GM03348 (cell line): ENCODE data around the gene TLL2.
A peak's percentile ranks its signal among the peaks of the same experiment; 100 is the strongest.

Experiments used
- DNase-seq: peaks from one replicate; pipeline ENCODE4 v3.0.0; 2012; ENCODE audit warnings: low spot score

The TLL2 gene

DNA sequence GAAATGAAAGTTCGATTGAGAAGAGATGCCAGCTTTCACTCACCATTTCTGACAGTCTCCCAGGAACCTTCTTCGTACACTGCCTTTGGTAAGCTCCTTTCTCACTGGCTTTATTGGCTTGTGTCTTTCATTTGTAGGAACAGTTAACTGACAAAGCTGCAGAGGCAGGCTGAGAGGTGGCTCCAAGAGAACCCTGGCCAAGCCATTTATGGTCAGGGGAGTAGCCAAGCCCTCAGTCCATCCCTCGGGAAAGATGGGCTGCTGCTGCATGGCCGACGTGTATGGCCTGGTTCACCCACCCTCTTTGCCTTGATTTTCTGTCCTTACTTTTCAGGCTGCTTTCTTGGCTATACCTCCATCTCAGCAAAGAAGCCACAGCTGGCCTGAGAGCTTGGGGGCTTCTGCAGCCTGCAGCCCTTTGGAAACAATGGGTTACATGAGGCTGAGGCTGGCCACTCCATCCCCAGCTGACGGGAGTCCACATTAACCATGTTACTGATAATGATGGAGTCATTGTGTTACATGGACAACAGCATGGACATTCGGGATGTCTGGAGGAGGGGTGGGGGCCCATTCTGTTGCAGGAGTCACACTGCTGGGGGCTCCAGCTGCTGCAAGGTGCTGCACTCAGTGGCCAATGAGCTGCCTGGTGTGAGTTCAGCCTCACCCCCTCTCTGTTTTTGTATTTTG, 154.7 kb downstream of the TLL2 start, which contains the start of gene OPALIN:
Gene OPALIN, minus strand, starts transcription at position 152 of the 690 bp plus-strand sequence. Its CDS starts 106 bp downstream, at position 46.
- DNase-seq = no peak

DNA sequence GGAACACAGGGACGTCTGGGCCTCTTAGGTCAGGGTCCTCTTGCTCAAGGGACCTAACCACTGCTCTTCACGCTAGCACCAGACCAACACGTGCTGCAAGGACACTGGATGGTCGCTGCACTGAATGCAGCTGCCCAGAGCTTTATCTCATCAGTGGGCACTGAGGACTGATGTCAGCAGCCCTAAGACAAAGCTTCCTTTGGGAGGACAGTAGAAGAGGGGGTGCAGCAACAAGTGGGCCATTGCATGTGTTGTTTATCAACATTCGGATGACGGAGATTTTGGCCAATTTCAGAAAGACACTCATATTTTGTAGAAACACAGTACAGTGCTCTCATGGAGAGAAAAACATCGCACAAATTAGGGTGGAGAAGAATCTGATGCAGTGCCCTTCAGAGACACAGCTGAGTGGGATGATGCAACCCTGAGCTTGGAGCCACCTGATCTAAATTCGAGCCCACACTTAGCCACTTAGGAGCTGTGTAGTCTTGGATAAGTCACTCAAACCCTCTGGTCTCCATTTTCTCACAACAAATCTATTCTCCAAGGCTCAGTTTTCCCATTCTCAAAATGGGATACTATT, 156.6 kb downstream of the TLL2 start:
- DNase-seq = no peak

DNA sequence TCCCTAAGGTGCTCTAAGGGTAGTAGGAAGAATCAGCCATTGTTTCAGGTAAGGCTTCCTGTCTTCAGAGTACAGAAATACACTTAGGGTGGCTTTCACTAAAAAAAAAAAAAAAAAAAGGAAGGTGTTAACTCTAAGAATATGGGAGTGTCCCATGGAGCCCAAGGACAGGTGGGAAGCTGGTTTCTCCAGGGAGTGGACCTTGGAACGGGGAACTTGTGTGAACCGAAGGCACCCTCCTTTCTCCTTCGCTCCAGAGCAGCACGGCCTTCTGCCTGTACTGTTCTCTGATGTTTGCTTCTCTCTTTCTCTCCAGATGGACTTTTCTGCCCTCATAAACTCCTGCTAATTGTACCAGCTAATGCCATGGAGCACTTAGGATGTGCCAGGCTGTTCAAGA, 161.1 kb downstream of the TLL2 start:
- no peak for DNase-seq

GRCh38 chr10:96352027-96352426, 161.7 kb downstream of the TLL2 start:
- DNase-seq = no peak

GRCh38 chr10:96346295-96346694, 167.4 kb downstream of the TLL2 start:
- no peak for DNase-seq

- no peak for DNase-seq
These were observed 168.5 kb downstream of the TLL2 start for GRCh38 chr10:96345222-96345621.

GRCh38 chr10:96344178-96344577, 169.5 kb downstream of the TLL2 start:
- no peak for DNase-seq

- no peak for DNase-seq
These were observed 171.3 kb downstream of the TLL2 start for GRCh38 chr10:96342402-96342801.

DNA sequence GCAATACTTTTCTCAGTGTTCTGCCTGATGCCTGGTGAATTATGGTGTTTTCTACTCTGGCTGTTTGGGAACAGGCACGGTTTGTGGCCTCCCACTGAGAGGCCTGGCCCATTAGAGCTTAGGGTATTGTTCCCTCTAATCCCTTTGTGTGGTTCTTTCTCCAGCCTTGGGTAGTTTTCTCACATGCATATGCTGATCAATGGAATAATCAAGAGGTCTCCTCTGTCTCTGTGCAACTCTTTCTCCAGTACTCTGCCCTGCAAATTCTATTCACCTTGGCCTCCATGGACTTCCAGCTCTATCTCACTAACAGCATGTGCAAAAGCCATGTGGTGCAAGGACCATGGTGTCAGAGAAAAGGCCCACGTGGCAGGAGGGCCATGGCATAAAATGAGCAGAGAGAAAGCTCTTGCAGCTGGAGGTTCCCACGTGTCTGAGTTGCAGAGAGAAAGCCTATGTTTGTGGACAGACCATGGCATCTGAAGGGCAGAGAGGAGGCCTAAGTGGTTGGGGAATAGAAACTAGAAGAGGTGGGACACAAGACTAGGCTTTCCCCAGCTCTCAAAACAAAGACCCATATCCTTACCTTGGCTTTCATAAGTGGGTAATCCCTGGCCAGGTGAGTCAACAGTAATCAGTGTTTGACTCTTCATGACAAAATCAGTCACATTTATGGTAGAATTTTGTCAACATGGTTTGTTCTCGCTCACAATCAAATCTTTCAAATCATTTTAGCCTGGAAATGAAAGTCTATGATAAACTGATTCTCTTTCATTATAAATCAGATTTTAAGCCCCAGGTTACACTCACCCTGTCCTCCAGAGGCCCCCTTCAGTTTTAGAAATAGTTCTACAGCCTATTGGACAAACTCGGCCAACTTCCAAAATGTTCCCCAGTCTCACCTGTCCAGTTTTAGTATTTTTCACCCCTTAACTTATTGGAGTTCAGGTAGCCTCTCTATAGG, 172.2 kb downstream of the TLL2 start:
- DNase-seq = no peak

DNA sequence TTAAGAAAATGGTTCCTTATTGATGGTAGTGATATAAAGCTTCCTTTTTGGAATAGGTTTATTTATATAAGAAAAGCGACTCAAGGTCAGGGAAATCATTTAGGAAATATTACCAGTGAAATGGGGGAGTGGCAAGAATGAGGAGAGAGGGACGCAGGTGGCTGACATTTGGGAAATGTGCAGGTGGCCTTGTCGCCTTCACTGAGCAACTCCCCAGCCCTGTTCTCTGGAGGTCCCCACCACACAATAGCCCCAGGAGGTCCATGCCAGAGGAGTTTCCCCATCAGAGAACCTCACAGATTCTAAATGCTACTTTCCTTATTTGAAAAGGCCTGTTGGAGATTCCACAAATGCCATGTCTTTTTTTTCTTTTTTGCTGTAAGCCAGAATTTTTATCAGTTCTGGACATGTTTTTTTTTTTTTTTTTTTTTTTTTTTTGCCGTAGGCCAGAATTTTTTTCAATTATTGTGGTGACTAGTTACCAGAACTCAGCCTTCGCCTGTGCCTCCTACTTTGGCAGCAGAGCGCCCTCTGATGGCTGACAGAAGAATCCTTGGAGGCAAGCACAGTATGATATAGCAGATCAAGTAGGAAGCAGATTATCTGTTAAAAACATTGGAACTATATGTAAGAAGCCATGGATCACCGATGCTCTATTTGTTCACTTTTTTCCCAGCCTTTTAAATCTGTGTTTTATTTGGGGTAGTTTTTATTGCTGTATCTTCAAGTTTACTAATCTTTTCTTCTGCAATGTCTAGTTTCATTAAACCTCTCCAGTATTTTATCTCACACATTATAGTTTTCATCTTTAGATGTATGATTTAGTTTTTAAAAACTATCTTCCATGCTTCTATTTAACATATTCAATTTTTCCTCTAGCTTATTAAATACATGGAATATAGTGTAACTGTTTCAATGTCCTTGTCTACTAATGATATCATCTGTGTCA, 173.5 kb downstream of the TLL2 start:
- peak; percentile 62 for DNase-seq

DNA sequence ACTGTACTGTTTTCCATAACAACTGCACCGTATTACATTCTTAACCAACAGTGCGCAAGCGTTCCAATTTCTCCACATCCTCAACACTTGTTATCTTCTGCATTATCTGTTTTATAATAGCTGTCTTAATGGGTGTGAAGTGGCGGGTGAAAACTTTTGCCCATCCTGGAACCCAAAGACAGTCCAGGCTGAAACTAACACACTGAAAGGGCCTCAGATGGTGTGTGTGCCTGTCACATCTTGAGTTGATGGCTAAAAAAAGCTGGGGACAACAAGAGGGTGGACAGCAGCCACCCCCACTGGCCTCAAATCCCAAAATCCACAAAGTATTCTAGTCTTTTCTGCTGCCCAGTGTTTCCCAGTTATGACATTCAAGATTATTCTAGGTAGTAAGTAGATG, 174.3 kb downstream of the TLL2 start:
- DNase-seq = no peak

DNA sequence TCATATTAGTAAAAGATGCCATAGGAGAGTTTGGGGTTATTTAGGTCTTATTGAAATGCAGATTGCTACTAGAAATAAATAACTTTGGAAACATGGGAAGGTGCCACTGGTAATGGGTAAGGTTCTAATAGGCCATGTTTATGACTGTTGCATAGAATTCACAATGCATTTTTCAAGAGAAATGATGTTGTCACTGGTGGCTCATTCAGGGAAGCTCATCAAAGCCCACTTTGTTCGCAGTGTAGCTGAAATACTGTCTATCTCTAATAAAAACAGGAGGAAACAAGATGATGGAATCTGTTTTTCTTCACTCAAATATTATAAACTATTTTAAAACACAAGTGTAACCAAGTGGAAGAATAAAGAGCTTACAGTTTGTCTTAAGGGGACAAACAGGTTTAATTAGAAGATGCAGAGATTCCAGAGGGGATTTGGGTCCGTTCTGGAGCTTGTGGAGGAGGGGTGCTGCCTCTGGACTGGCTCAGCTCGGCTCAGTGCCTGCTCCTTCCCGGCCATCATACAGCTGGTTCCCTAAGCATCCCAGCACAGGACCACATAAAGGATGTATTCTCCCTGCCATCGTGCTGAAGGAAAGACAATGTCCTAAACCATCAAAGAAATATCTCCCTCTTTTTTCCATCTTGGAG, 175.3 kb downstream of the TLL2 start:
- no peak for DNase-seq

GRCh38 chr10:96337106-96337505, 176.6 kb downstream of the TLL2 start:
- no peak for DNase-seq

DNA sequence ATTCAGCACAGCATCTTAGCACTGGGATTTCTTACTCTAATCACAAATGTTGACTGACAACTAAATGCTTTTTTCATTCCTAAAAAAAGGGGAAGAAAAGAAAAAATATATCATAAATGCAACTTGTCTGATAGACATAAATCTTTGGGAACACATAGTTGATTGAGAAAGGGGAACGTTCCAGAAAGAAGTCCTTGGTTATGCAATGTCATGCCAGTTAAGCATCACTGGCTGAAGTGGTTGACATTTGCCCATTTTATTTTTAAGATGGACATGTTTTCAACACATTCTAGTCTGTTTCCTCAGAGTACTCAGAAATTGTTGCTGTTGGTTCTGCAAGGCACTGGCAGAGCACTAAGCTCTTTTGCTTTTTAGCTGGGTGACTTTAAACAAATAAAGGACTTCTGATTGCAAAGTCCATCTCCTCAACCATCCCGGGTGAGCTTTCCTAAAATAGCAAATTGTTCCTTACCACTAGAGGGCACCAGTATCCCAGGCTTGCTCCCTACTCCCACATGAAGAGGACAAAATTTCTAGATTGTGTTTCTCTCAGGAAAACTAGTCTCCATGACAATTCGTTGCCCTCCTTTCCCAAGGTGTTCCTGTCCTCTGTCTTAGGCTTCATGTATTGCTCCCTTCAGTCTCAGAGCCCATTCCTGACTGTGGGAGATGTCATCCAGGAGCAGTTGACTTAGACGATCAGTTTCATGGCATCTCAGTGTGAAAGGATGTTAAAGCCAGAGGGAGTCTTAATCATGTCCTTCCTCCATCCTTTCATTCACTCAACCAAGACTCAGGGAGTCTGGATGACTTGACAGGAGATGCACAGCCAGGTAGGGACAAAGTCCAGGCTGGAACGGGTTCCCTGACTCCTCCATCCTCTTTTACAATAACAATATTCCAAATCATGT, 178.9 kb downstream of the TLL2 start:
- peak; percentile 80 for DNase-seq

- DNase-seq = no peak
These were observed 180.6 kb downstream of the TLL2 start for GRCh38 chr10:96333101-96333500.

- no peak for DNase-seq
These were observed 186.3 kb downstream of the TLL2 start for GRCh38 chr10:96327462-96327861.

DNA sequence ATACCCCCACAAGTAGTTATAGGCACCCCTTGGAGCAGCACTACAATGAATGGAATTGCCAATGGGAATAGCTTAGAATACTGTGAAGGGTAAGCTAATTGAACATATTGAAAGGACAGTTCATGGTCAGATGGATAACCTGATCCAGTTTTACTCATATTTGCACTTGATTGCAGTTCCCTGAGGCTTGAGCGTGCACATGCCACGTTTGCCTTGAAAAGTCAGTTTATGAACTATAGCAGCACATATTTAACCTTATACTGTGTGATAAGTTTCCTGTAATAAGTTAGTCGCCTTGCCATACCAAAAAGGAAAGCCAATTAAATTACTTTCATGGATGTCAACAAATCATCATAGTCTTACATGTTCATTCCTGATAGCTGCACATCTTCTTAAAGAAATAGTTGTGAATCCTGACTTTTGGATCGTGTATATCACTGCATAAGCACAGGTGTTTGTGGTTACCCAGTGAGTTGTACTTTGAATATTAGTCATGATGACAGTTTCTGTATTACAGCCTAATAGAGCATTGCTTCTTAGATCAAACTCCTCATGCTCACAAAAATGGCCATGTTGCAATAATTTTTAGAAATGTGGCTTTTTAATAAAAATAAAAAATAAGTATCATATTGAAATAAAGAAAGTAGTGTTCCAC, 187.9 kb downstream of the TLL2 start:
- DNase-seq = no peak

DNA sequence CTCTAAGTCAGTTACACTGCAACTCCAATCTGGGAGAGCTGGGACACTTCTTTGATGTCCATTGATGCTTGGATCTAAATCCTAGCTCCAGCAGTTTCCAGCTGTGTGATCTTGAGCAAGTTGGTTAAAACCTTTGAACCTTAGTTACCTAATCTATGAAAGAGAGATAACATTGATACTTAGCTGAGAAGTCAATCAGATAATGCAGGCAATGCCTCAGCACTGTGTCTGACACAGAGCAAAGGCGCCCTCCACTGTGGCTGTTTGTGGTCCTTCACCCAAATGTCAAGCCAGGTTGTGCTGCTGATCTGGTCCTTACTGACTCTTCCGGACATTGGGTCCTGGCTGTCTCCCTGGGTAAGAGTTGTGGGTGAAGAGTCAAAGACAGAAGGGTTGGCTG, 189.3 kb downstream of the TLL2 start:
- DNase-seq = no peak

DNA sequence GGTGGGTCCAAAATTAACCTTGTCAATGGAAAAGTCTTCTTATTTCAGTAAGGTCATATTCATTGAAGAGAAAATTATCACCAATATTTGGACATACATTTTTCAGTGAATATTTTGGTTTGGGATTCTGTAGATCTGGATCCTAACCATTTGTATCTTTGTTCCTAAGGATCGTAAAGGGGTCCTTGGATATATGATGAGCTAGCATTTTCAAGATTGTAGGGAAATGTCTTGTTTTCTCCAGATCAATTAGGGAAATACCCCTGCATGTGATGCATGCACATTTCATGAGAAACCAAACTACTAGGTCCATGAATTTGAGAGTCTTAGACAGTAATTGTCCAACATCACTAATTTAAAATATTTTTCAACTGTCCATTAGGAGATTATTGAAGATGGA, 191.5 kb downstream of the TLL2 start:
- no peak for DNase-seq

- no peak for DNase-seq
These were observed 191.9 kb downstream of the TLL2 start for GRCh38 chr10:96321822-96322221.
